CD14-positive monocyte (primary cell): ENCODE data around the gene GNG2. TPM values are rescaled to one million over a fixed set of nuclear protein-coding genes. Genes with fewer than 3 reads are reported as not detected.
A peak's percentile ranks its signal among the peaks of the same experiment; 100 is the strongest.

Experiments used
- DNase-seq, 3 donors: peaks; one replicate each; pipeline ENCODE4 v3.0.0-alpha.2; 2011 to 2022
- H2AFZ ChIP-seq: 2 replicates; pipeline ENCODE4 v1.6.0; 2012; ENCODE audit warnings: mild to moderate bottlenecking, low read depth, low read length, inconsistent platforms; ENCODE audit not compliant: insufficient read depth, poor library complexity, severe bottlenecking
- H3K27ac ChIP-seq, 2 donors: 1 replicate in 1 of 2; 2 replicates in 1 of 2; pipeline ENCODE4 v1.5.1; 2012 to 2013; ENCODE audit warnings: low read length in 2 of 2, control low read depth in 1 of 2, inconsistent platforms in 1 of 2, low read depth in 1 of 2, mild to moderate bottlenecking in 1 of 2
- H3K27me3 ChIP-seq, 2 donors: one replicate each; pipeline versions ENCODE4 v1.6.0 to v1.6.1; 2011 to 2013; ENCODE audit warnings: low read length in 2 of 2; ENCODE audit not compliant: control insufficient read depth in 2 of 2, insufficient read depth in 2 of 2
- H3K36me3 ChIP-seq, 2 donors: replicated peaks in 1 of 2; 1 replicate in 1 of 2; 2 replicates in 1 of 2; pipeline versions ENCODE4 v1.5.1 to v1.6.1; 2012 to 2013; ENCODE audit warnings: low read length in 2 of 2, control low read depth in 1 of 2, inconsistent platforms in 1 of 2, mild to moderate bottlenecking in 1 of 2; ENCODE audit not compliant: insufficient read depth in 2 of 2, control insufficient read depth in 1 of 2
- H3K4me1 ChIP-seq, 2 donors: 1 replicate in 1 of 2; 2 replicates in 1 of 2; pipeline versions ENCODE4 v1.5.1 to v1.6.1; 2012 to 2013; ENCODE audit warnings: low read length in 2 of 2, control low read depth in 1 of 2, inconsistent platforms in 1 of 2, mild to moderate bottlenecking in 1 of 2, moderate library complexity in 1 of 2; ENCODE audit not compliant: insufficient read depth in 2 of 2, control insufficient read depth in 1 of 2
- H3K4me2 ChIP-seq: replicated peaks from 2 replicates; pipeline ENCODE3; 2012; ENCODE audit warnings: low read length, moderate library complexity, mild to moderate bottlenecking; ENCODE audit not compliant: poor library complexity, severe bottlenecking; ENCODE audit errors: extremely low read depth
- H3K4me3 ChIP-seq, 3 experiments: fragments of 200-600 bp in 1 of 3; sonication (generic) in 1 of 3; replicated peaks in 1 of 3; 1 replicate in 2 of 3; 2 replicates in 1 of 3; pipeline ENCODE4 v1.5.1; 2011 to 2013; ENCODE audit warnings: low read length in 3 of 3, mild to moderate bottlenecking in 3 of 3, control low read depth in 2 of 3, low read depth in 2 of 3, inconsistent platforms in 1 of 3, moderate library complexity in 1 of 3
- H3K79me2 ChIP-seq: 2 replicates; pipeline ENCODE4 v1.6.0; 2012; ENCODE audit warnings: mild to moderate bottlenecking, control low read depth, inconsistent platforms, low read length, moderate library complexity; ENCODE audit not compliant: insufficient read depth
- H3K9ac ChIP-seq: 2 replicates; pipeline ENCODE4 v1.6.0; 2017; ENCODE audit warnings: low read length, mild to moderate bottlenecking; ENCODE audit not compliant: insufficient read depth, poor library complexity, severe bottlenecking
- H3K9me3 ChIP-seq, 2 donors: replicated peaks in 1 of 2; 1 replicate in 1 of 2; 2 replicates in 1 of 2; pipeline versions ENCODE4 v1.5.1 to v1.6.1; 2012 to 2013; ENCODE audit warnings: low read length in 2 of 2, control low read depth in 1 of 2; ENCODE audit not compliant: control insufficient read depth in 1 of 2, insufficient read depth in 1 of 2
- H4K20me1 ChIP-seq: 2 replicates; pipeline ENCODE4 v1.6.0; 2012; ENCODE audit warnings: mild to moderate bottlenecking, low read length, control low read depth, moderate library complexity; ENCODE audit not compliant: insufficient read depth
- H3K27ac Mint-ChIP-seq, 7 donors: one replicate each; pipeline ENCODE4 v1.8.0; 2020; ENCODE audit warnings: mild to moderate bottlenecking in 7 of 7, mixed read lengths in 7 of 7, moderate library complexity in 6 of 7, inconsistent platforms in 2 of 7
- H3K27me3 Mint-ChIP-seq, 3 donors: one replicate each; pipeline ENCODE4 v1.8.0; 2021 to 2022; ENCODE audit warnings: low read depth in 3 of 3, mild to moderate bottlenecking in 3 of 3, mixed read lengths in 3 of 3, moderate library complexity in 3 of 3, inconsistent platforms in 1 of 3
- H3K36me3 Mint-ChIP-seq, 2 donors: one replicate each; pipeline ENCODE4 v1.8.0; 2020; ENCODE audit warnings: mixed read lengths in 2 of 2, inconsistent platforms in 1 of 2, mild to moderate bottlenecking in 1 of 2
- H3K4me1 Mint-ChIP-seq: one replicate; pipeline ENCODE4 v1.8.0; 2020; ENCODE audit warnings: mild to moderate bottlenecking, mixed read lengths
- H3K4me3 Mint-ChIP-seq, 2 donors: one replicate each; pipeline ENCODE4 v1.8.0; 2020; ENCODE audit warnings: mild to moderate bottlenecking in 2 of 2, mixed read lengths in 2 of 2, moderate library complexity in 1 of 2
- H3K9me3 Mint-ChIP-seq, 7 donors: one replicate each; pipeline ENCODE4 v1.8.0; 2020 to 2022; ENCODE audit warnings: mixed read lengths in 7 of 7, mild to moderate bottlenecking in 6 of 7, moderate library complexity in 6 of 7, inconsistent platforms in 2 of 7
- CTCF ChIP-seq: fragments of 200-600 bp; IDR thresholded peaks from one replicate; pipeline ENCODE4 v1.8.0; 2022; ENCODE audit warnings: antibody characterized with exemption, mild to moderate bottlenecking
- WGBS: methylation state at CpG from one replicate; pipeline ENCODE4 v1.1.5; 2013; ENCODE audit warnings: missing lambda C conversion rate; ENCODE audit not compliant: insufficient coverage; 5-methylcytosine and 5-hydroxymethylcytosine counted together
- intact Hi-C, 2 donors: fragments of 100-400 bp; cut with micrococcal nuclease; formaldehyde crosslinking; loops; one replicate each; pipeline versions ENCODE4 v1.15.0 to v1.15.1; 2023
- polyA plus RNA-seq, 3 donors: library from polyadenylated mRNA; depleted of rRNA in 1 of 3; unstranded in 2 of 3; stranded (reverse) in 1 of 3; fragments of 300-500 nt in 2 of 3; fragments of >200 nt in 1 of 3; fragmentation: Illumina TruSeq in 2 of 3; gene quantifications; 1 replicate in 2 of 3; 2 replicates in 1 of 3; pipeline ENCODE4 v1.2.3, GENCODE V29; 2012 to 2021

GNG2 gene
- polyA plus RNA-seq, 3 donors = 42.7 to 151 (median 146) TPM

- peaks cover 1% of the 10 kb centered on the region for H3K4me1 Mint-ChIP-seq
- no peaks in the 10 kb centered on the region for H3K27me3 ChIP-seq
- no peaks in the 10 kb centered on the region for H3K36me3 ChIP-seq
- TF ChIP-seq CTCF = no peak
- H3K9me3 Mint-ChIP-seq = peaks cover 0 to 11% (median 9%) of the 10 kb centered on the region in 7 donors
- H3K9ac ChIP-seq = no peak overlapping the region
- H4K20me1 ChIP-seq = no peaks in the 10 kb centered on the region
- H3K36me3 Mint-ChIP-seq = no peaks in the 10 kb centered on the region
- H3K79me2 ChIP-seq = no peaks in the 10 kb centered on the region
- intact Hi-C loops = no loop called here
- H2AFZ ChIP-seq = no peak overlapping the region
- H3K4me3 Mint-ChIP-seq = no peak overlapping the region
- DNase-seq = no peak
- no peak overlapping the region for H3K4me2 ChIP-seq
- no peak overlapping the region for H3K27ac Mint-ChIP-seq
- H3K27me3 Mint-ChIP-seq = peaks cover 2 to 4% (median 3%) of the 10 kb centered on the region in 3 donors
- H3K9me3 ChIP-seq = peaks cover 3 to 5% of the 10 kb centered on the region in 2 donors
- no peaks in the 10 kb centered on the region for H3K4me1 ChIP-seq
- no peak overlapping the region for H3K27ac ChIP-seq
- no peak overlapping the region for H3K4me3 ChIP-seq
These were observed 24.0 kb upstream of the GNG2 start for GRCh38 chr14:51836417-51836816.

GRCh38 chr14:51844081-51844881 is 16.1 kb upstream of the GNG2 start:
- H3K27ac Mint-ChIP-seq = peak overlapping the region in 6 of 7 donors; percentile 35 to 99 (median 73)
- peak; percentile 46 to 70 (median 69) for DNase-seq
- H3K79me2 ChIP-seq = no peaks in the 10 kb centered on the region
- H3K27me3 Mint-ChIP-seq = peaks cover 0 to 3% (median 1%) of the 10 kb centered on the region in 3 donors
- no peaks in the 10 kb centered on the region for H3K36me3 ChIP-seq
- intact Hi-C loops = loop anchor here (2.0 to 10.0 kb wide), 2 partner anchors 15 to 61 kb away; no protein-coding TSS in a partner anchor
- H3K4me1 Mint-ChIP-seq = peaks cover 56% of the 10 kb centered on the region
- no peak for TF ChIP-seq CTCF
- H3K4me2 ChIP-seq = no peak overlapping the region
- H3K4me3 ChIP-seq = no peak overlapping the region
- H3K4me3 Mint-ChIP-seq = peak overlapping the region in 1 of 2 donors; percentile 16
- H3K9me3 ChIP-seq = no peaks in the 10 kb centered on the region
- no peaks in the 10 kb centered on the region for H3K36me3 Mint-ChIP-seq
- no peak overlapping the region for H2AFZ ChIP-seq
- no peaks in the 10 kb centered on the region for H3K27me3 ChIP-seq
- no peak overlapping the region for H3K9ac ChIP-seq
- 43% methylated on average over 3 of the region's 6 CpGs for WGBS
- peak overlapping the region in 1 of 2 donors; percentile 1 for H3K27ac ChIP-seq
- peaks cover 0 to 8% (median 0%) of the 10 kb centered on the region in 7 donors for H3K9me3 Mint-ChIP-seq
- no peaks in the 10 kb centered on the region for H4K20me1 ChIP-seq
- peaks cover 49 to 56% of the 10 kb centered on the region in 2 donors for H3K4me1 ChIP-seq
